HL-60 (cell line): ENCODE measurements around the gene OR2A12.

Experiments used
- DNase-seq, 2 experiments: peaks; one replicate each; pipeline ENCODE4 v3.0.0-alpha.2; 2010 to 2020; ENCODE audit warnings: low read depth in 1 of 2, low spot score in 1 of 2
- H3K27ac ChIP-seq: fragments of 250-450 bp; sonication (Bioruptor Pico); replicated peaks from 2 replicates; pipeline ENCODE4 v1.5.1; 2020; ENCODE audit warnings: mild to moderate bottlenecking, moderate library complexity
- H3K27me3 ChIP-seq: fragments of 250-450 bp; sonication (Bioruptor Pico); 2 replicates; pipeline ENCODE4 v1.5.1; 2021; ENCODE audit warnings: mild to moderate bottlenecking, moderate library complexity; ENCODE audit not compliant: insufficient read depth, poor library complexity, severe bottlenecking
- H3K4me3 ChIP-seq: replicated peaks from 2 replicates; pipeline ENCODE4 v1.5.1; 2011; ENCODE audit warnings: mild to moderate bottlenecking, control low read depth, low read length; ENCODE audit not compliant: insufficient read depth
- GABPA ChIP-seq: IDR thresholded peaks from 2 replicates; pipeline ENCODE4 v1.6.1; 2012; ENCODE audit warnings: low read depth
- POLR2AphosphoS5 ChIP-seq: IDR thresholded peaks from 2 replicates; pipeline ENCODE4 v1.6.1; 2012; ENCODE audit warnings: low read depth
- REST ChIP-seq: IDR thresholded peaks from 2 replicates; pipeline ENCODE4 v1.6.1; 2012; ENCODE audit warnings: low read depth; ENCODE audit not compliant: insufficient replicate concordance
- SPI1 ChIP-seq: IDR thresholded peaks from 2 replicates; pipeline ENCODE4 v1.6.1; 2012; ENCODE audit warnings: low read depth, mild to moderate bottlenecking, borderline replicate concordance
- TF ChIP-seq, protein P1 (sequence below): IDR thresholded peaks from one replicate; pipeline ENCODE4 v1.5.1; 2011; ENCODE audit warnings: low read length, control low read depth, inconsistent platforms; ENCODE audit not compliant: insufficient read depth

Gene OR2A12

GRCh38 chr7:144130730-144131129, 44.7 kb downstream of the OR2A12 start:
- H3K27ac ChIP-seq: no peak overlapping the region
- no peak for DNase-seq
- no peak overlapping the region for H3K4me3 ChIP-seq
- TF ChIP-seq GABPA (no peak), SPI1 (no peak), POLR2AphosphoS5 (no peak), REST (no peak)
- TF ChIP-seq, protein P1, sequence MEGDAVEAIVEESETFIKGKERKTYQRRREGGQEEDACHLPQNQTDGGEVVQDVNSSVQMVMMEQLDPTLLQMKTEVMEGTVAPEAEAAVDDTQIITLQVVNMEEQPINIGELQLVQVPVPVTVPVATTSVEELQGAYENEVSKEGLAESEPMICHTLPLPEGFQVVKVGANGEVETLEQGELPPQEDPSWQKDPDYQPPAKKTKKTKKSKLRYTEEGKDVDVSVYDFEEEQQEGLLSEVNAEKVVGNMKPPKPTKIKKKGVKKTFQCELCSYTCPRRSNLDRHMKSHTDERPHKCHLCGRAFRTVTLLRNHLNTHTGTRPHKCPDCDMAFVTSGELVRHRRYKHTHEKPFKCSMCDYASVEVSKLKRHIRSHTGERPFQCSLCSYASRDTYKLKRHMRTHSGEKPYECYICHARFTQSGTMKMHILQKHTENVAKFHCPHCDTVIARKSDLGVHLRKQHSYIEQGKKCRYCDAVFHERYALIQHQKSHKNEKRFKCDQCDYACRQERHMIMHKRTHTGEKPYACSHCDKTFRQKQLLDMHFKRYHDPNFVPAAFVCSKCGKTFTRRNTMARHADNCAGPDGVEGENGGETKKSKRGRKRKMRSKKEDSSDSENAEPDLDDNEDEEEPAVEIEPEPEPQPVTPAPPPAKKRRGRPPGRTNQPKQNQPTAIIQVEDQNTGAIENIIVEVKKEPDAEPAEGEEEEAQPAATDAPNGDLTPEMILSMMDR: no peak
- no peaks in the 10 kb centered on the region for H3K27me3 ChIP-seq

- no peaks in the 10 kb centered on the region for H3K27me3 ChIP-seq
- H3K4me3 ChIP-seq: no peak overlapping the region
- TF ChIP-seq GABPA: no peak
- TF ChIP-seq, protein P1: no peak
- no peak for TF ChIP-seq POLR2AphosphoS5
- TF ChIP-seq SPI1: no peak
- no peak for TF ChIP-seq REST
- no peak for DNase-seq
- no peak overlapping the region for H3K27ac ChIP-seq
Observed at GRCh38 chr7:144132262-144132661, 46.2 kb downstream of the OR2A12 start.

GRCh38 chr7:144133307-144133706, 47.2 kb downstream of the OR2A12 start:
- DNase-seq: no peak
- TF ChIP-seq GABPA: no peak
- TF ChIP-seq POLR2AphosphoS5: no peak
- TF ChIP-seq, protein P1: no peak
- TF ChIP-seq REST: no peak
- no peak for TF ChIP-seq SPI1
- Histone ChIP-seq H3K27ac (no peak overlapping the region), H3K27me3 (no peaks in the 10 kb centered on the region), H3K4me3 (no peak overlapping the region)
